Middle frontal gyrus (tissue), 1 donor: Measurements from ENCODE around the gene KLHL11.
"Not testable (repeated sequence)": the region's sequence is repeated elsewhere in the genome, so short reads cannot be mapped to it uniquely, and the experiment has no call there.

Experiments used
- DNase-seq: peaks from one replicate; pipeline ENCODE4 v3.0.0-alpha.2; 2015; ENCODE audit warnings: low spot score; ENCODE audit errors: extremely low spot score

Gene KLHL11

GRCh38 chr17:41837761-41838538, 27.3 kb downstream of the KLHL11 start, which contains the start of gene KLHL10:
KLHL10 (plus strand) TSS chr17:41837825; CDS start chr17:41837933, 108 bp downstream.
- no peak for DNase-seq

- no peak for DNase-seq
Measured at GRCh38 chr17:41836550-41837196, 28.6 kb downstream of the KLHL11 start.

GRCh38 chr17:41835800-41836549, 29.2 kb downstream of the KLHL11 start, which contains the start of gene NT5C3B:
NT5C3B (minus strand) TSS chr17:41836232; CDS start chr17:41836193, 39 bp downstream.
- no peak for DNase-seq

- DNase-seq, result no peak
Measured at GRCh38 chr17:41835214-41835799, 29.9 kb downstream of the KLHL11 start.

- DNase-seq, result not testable (repeated sequence)
Measured at GRCh38 chr17:41829961-41830360, 35.3 kb downstream of the KLHL11 start.

- no peak for DNase-seq
Measured at GRCh38 chr17:41825175-41825845, 39.9 kb downstream of the KLHL11 start.

- DNase-seq, result no peak
Measured at GRCh38 chr17:41824086-41824485, 41.1 kb downstream of the KLHL11 start.

GRCh38 chr17:41823580-41823979, 41.6 kb downstream of the KLHL11 start:
- DNase-seq, result no peak

- DNase-seq, result no peak
Measured at GRCh38 chr17:41823141-41823524, 42.1 kb downstream of the KLHL11 start.

GRCh38 chr17:41822216-41823140, 42.7 kb downstream of the KLHL11 start:
- DNase-seq, result no peak

- DNase-seq, result no peak
Measured at GRCh38 chr17:41821776-41822175, 43.4 kb downstream of the KLHL11 start.

GRCh38 chr17:41818024-41818423, 47.2 kb downstream of the KLHL11 start:
- no peak for DNase-seq

- DNase-seq, result no peak
Measured at GRCh38 chr17:41816637-41817320, 48.4 kb downstream of the KLHL11 start.

GRCh38 chr17:41814195-41814594, 51.0 kb downstream of the KLHL11 start:
- no peak for DNase-seq

- DNase-seq, result no peak
Measured at GRCh38 chr17:41813699-41814124, 51.5 kb downstream of the KLHL11 start.

GRCh38 chr17:41813152-41813680, 52.0 kb downstream of the KLHL11 start:
- DNase-seq, result no peak

- DNase-seq, result no peak
Measured at GRCh38 chr17:41812381-41813151, 52.7 kb downstream of the KLHL11 start, which contains the start of gene FKBP10. FKBP10 (plus strand) TSS chr17:41813004; CDS start chr17:41813035, 31 bp downstream.
